Mammary microvascular endothelial cell (primary cell): ENCODE results near the gene MAL. TPM values are rescaled to one million over a fixed set of nuclear protein-coding genes. Genes with fewer than 3 reads are reported as not detected.

Experiments
- total RNA-seq: library from RNA; depleted of rRNA; stranded (reverse); fragments of >200 nt; gene quantifications from 2 replicates; pipeline ENCODE4 v1.2.3, GENCODE V29; 2015

MAL gene
- not detected in 2 replicates for total RNA-seq

DNA sequence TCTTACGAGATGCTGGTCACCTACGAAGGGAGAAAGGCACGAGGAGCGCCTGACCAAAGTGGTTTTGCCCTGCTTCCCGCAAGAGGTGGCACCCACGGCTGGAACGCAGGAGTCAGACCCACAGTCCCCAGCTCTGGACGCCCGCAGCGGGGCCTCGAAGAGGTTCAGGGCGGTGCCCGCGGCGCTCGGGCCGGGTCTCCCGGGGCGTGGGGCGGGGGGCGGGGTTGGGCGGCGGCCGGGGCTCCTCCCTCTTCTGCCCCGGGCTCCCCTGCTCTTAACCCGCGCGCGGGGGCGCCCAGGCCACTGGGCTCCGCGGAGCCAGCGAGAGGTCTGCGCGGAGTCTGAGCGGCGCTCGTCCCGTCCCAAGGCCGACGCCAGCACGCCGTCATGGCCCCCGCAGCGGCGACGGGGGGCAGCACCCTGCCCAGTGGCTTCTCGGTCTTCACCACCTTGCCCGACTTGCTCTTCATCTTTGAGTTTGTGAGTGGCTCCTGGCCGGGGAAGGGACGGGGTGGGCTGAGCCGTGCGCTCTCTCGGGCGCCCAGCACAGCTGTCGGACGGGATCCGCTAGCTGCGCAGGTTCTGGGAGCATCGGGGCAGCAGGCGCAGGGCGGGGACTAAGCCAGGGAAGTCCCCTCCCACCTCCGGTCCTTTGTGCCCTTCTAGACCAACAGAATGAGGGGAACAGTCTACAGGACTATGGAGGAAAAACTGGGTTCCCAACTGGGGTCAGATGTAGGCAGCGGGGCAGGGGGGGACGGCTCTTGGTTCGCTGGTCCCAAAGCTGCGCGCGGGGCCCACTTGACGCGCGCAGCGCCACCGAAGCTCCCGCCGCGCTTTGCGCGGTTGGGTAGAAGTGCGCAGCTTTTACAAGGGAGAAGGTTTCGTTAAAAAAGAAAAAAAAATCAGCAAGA lies at the start of gene MAL:
Gene MAL (plus strand): TSS at position 303 of the 914 bp plus-strand sequence. CDS start 85 bp downstream, at position 388.

Other genes starting within 250 kb of the MAL start
- gene TEKT4, start 154.3 kb upstream of the MAL start, total RNA-seq, result not detected in 2 replicates
- gene MRPS5, start 96.1 kb downstream of the MAL start, total RNA-seq, result 43.8 and 45.8 TPM in 2 replicates
- gene ZNF514, start 134.1 kb downstream of the MAL start, total RNA-seq, result 1.3 and 10.1 TPM in 2 replicates
- gene ZNF2, start 140.1 kb downstream of the MAL start, total RNA-seq, result 1.5 and 1.8 TPM in 2 replicates
- 2.5 and 2.6 TPM in 2 replicates for gene ZNF892, start 181.8 kb downstream of the MAL start, total RNA-seq
- under 0.01 TPM in 1 of 2 replicates, not detected in the other for gene PROM2, start 248.7 kb downstream of the MAL start, total RNA-seq